Activated naive CD8-positive, alpha-beta T cell treated with anti-CD3 and anti-CD28 coated beads, Interleukin-2, amount 10 ng/mL, durations not matched to agents 7 days and 5 days (primary cell): ENCODE data around the gene C15orf39. TPM values are rescaled to one million over a fixed set of nuclear protein-coding genes. Genes with fewer than 3 reads are reported as not detected.

Source experiments
- ATAC-seq: fragments of 150-1000 bp; cut with Tn5 transposase; one replicate; pipeline ENCODE4 v1.10.0; 2021; ENCODE audit warnings: low read depth, moderate library complexity
- POLR2A ChIA-PET: fragments of 350-600 bp; sonication (Branson Sonifier 250); formaldehyde crosslinking; loops from one replicate; lab custom pipeline; 2021; ENCODE audit warnings: antibody characterized with exemption; lab: Charles Lee
- DNase-seq: peaks from one replicate; pipeline ENCODE4 v3.0.0; 2021
- H3K27ac Mint-ChIP-seq: one replicate; pipeline ENCODE4 v1.8.0; 2022; ENCODE audit warnings: mild to moderate bottlenecking, mixed read lengths
- H3K27me3 Mint-ChIP-seq: one replicate; pipeline ENCODE4 v1.8.0; 2022; ENCODE audit warnings: mild to moderate bottlenecking, moderate library complexity, mixed read lengths
- H3K36me3 Mint-ChIP-seq: one replicate; pipeline ENCODE4 v1.8.0; 2021; ENCODE audit warnings: mild to moderate bottlenecking, mixed read lengths
- H3K4me1 Mint-ChIP-seq: one replicate; pipeline ENCODE4 v1.8.0; 2021; ENCODE audit warnings: mixed read lengths
- H3K4me3 Mint-ChIP-seq: one replicate; pipeline ENCODE4 v1.8.0; 2022; ENCODE audit warnings: mild to moderate bottlenecking, moderate library complexity, mixed read lengths
- H3K9me3 Mint-ChIP-seq: one replicate; pipeline ENCODE4 v1.8.0; 2021; ENCODE audit warnings: mixed read lengths
- total RNA-seq, 2 experiments: library from RNA; stranded (reverse); gene quantifications; one replicate each; pipeline ENCODE4 v1.2.3, GENCODE V29; 2021

C15orf39 gene
- total RNA-seq, 2 experiments from 2014 or later = 45.6 to 45.9 TPM

- peaks cover 8% of the 10 kb centered on the region for H3K27me3 Mint-ChIP-seq
- no peak overlapping the region for H3K4me3 Mint-ChIP-seq
- H3K36me3 Mint-ChIP-seq = no peaks in the 10 kb centered on the region
- no peaks in the 10 kb centered on the region for H3K9me3 Mint-ChIP-seq
- POLR2A ChIA-PET = no interaction called here
- ATAC-seq (no peak), DNase-seq (no peak)
- no peak overlapping the region for H3K27ac Mint-ChIP-seq
- peaks cover 3% of the 10 kb centered on the region for H3K4me1 Mint-ChIP-seq
These were observed 26.1 kb downstream of the C15orf39 start for GRCh38 chr15:75227663-75228280.

DNA sequence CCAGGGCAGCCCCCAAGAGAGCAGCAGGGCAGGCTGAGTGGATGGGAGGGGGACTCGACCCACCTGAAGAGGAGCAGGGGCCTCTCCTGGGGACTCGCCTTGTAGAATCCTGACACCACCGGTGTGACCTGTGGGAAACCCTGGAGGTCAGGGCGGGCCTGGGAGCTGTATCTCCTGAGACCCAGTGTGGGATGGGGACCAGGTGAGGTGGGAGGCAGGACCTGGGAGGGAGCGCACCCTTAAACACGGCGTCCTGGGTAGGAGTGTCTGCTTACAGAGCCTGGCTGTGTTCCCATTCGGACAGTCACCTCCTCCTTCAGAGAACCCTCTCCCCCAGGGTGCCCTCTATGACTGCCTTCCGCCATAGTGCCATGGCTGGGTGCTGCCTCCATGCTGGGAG is 27.1 kb downstream of the C15orf39 start:
- H3K4me1 Mint-ChIP-seq = peaks cover 3% of the 10 kb centered on the region
- no peak overlapping the region for H3K4me3 Mint-ChIP-seq

DNA sequence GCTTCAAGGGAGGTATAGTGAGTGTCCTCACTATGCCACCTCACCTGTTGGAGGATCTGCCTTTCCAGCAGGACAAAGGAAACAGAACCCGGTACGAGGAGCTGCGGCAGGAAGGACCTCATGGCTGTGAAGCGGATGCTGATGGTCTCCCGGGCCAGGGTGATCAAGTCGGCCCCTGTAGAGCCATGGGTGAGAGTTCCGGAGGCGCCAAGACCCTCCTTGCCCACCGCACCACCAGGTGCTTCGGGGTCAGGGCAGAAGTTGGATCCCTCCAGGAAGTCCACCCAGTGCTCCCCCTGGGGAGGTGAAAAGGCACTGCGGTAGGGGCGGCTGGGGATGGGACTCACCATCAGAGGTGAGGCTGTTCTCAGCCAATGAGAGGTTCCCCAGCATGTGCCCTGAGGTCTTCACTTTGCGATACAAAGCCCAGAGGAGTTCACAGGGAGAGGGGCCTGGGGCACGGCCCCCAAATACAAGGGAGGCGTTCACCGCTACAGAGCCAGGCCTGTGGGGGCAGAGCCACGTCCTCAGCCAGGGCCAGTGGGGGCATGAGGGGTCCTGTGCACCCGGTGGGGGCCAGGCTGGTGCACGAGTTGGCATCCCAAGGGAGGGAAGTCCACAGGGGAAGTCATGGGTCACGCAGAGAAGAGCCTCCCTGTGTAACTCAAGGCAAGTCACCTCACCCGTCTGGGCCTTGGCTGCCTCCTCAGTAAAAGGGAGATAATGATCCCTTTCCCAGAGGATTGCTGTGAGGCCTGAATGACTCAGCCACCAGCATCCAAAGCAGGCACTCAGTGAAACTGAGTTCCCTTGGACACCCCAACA is 27.7 kb downstream of the C15orf39 start:
- Mint-ChIP-seq H3K9me3 (no peaks in the 10 kb centered on the region), H3K4me1 (peaks cover 3% of the 10 kb centered on the region), H3K27me3 (peaks cover 8% of the 10 kb centered on the region), H3K36me3 (no peaks in the 10 kb centered on the region), H3K4me3 (no peak overlapping the region), H3K27ac (no peak overlapping the region)
- DNase-seq (peak; percentile 20), ATAC-seq (no peak)
- POLR2A ChIA-PET = no interaction called here

More for the DNA sequence above, 27.1 kb downstream of the C15orf39 start:
- Mint-ChIP-seq H3K27ac (no peak overlapping the region), H3K27me3 (peaks cover 8% of the 10 kb centered on the region), H3K36me3 (no peaks in the 10 kb centered on the region), H3K9me3 (no peaks in the 10 kb centered on the region)
- no peak for ATAC-seq
- DNase-seq = peak; percentile 19
- POLR2A ChIA-PET = no interaction called here

GRCh38 chr15:75230016-75230343 is 28.3 kb downstream of the C15orf39 start:
- H3K4me3 Mint-ChIP-seq = no peak overlapping the region
- H3K27me3 Mint-ChIP-seq = peaks cover 8% of the 10 kb centered on the region
- DNase-seq (peak; percentile 14), ATAC-seq (no peak)
- no peaks in the 10 kb centered on the region for H3K36me3 Mint-ChIP-seq
- POLR2A ChIA-PET = no interaction called here
- H3K27ac Mint-ChIP-seq = no peak overlapping the region
- H3K4me1 Mint-ChIP-seq = peaks cover 3% of the 10 kb centered on the region
- H3K9me3 Mint-ChIP-seq = no peaks in the 10 kb centered on the region

DNA sequence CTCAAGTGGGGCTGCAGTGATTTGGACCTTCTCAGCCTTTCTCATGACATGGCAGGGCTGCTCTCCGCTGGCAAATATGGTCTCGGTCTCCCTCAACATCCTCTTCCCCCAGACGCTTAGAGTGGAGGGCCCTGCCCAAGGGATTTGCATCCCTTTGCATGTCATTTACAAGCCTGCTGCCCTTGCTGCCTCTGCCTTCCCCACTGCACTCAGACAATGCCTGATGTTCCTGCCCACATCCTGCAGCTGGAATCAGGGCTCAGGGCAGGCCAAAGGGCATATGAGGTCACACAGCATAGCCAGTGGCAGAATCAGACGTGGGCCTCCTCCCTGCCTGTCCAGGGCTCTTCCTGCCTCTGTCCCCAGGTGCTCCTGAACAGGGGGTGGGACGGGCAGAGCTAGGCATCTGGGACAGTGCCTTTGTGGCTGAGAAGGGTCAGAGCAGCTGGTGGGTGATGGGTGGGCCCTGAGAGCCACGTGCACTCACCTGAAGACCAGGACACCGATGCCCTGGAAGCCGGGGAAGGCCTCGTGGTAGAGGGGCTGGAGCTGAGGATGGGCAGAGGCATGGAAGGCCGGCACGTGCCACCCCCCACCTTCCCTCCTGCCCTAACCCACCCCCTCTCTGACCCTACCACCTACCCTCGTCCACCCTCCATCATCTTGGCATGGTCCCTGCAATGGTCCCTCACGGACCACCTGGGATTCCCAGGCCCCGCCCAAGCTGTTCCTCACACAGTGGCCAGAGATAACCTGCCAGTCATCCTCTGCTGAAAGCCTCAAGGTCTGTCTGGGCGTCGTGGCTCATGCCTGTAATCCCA is 29.1 kb downstream of the C15orf39 start:
- Mint-ChIP-seq H3K9me3 (no peaks in the 10 kb centered on the region), H3K36me3 (no peaks in the 10 kb centered on the region), H3K27ac (no peak overlapping the region), H3K4me3 (no peak overlapping the region), H3K4me1 (peaks cover 3% of the 10 kb centered on the region), H3K27me3 (peaks cover 8% of the 10 kb centered on the region)
- DNase-seq (peak; percentile 19), ATAC-seq (no peak)
- POLR2A ChIA-PET = no interaction called here

DNA sequence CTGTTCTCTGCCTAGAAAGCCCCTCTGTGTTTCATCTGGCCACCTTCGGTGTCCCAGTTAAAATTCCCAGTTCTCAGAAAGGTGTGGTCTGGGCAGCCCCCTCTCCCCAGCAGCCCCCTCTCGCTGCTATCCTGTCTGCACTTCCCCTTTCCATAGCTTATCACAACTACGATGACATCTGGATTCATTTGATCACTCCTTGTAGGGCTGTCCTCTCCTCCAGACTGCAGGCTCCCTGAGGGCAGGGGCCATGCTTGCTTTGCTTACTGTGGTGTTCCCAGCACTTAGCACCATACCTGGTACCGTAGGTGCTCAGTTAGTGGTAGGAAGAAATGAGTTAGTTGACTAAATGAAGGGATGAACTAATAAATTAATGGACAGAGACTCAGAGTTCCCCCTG is 30.2 kb downstream of the C15orf39 start:
- ATAC-seq (no peak), DNase-seq (peak; percentile 15)
- peaks cover 8% of the 10 kb centered on the region for H3K27me3 Mint-ChIP-seq
- H3K9me3 Mint-ChIP-seq = no peaks in the 10 kb centered on the region
- H3K27ac Mint-ChIP-seq = no peak overlapping the region
- POLR2A ChIA-PET = no interaction called here
- H3K36me3 Mint-ChIP-seq = no peaks in the 10 kb centered on the region
- peaks cover 3% of the 10 kb centered on the region for H3K4me1 Mint-ChIP-seq
- no peak overlapping the region for H3K4me3 Mint-ChIP-seq

GRCh38 chr15:75232252-75232813 is 30.7 kb downstream of the C15orf39 start:
- ATAC-seq (no peak), DNase-seq (peak; percentile 18)
- Mint-ChIP-seq H3K36me3 (no peaks in the 10 kb centered on the region), H3K27me3 (peaks cover 8% of the 10 kb centered on the region), H3K9me3 (no peaks in the 10 kb centered on the region), H3K4me1 (peaks cover 3% of the 10 kb centered on the region), H3K4me3 (no peak overlapping the region), H3K27ac (no peak overlapping the region)
- POLR2A ChIA-PET = no interaction called here

DNA sequence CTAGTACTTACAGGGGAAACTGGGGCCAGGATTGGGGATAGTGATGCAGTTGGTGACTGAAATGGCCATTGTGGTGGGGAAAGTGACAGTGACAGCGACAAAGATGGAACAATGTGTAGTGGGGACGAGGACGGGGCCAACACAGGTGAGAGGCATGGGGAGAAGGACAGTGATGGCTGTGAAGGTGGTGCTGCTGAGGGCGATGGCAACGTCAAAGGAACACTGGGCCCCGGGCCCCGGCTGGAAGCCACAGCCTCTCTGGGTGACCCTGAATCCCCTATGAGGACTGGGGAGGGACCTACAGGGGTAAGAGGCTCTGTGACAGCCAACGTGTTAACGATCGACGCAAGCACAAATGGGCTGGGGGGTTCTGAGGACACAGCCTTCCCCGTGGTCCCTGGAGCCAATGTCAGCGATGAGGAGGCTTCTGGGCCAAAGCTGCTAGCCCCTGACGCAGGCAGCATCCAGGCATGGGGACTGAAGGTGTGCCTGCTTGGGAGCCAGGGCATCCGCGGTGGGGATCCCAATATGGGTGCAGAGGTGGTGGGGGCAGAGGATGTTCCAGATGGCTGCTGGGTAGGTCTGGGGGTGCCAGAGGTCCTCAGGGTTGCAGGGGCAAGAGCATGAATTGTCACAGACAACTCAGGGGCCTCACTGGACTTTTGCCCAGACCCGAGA is 31.3 kb downstream of the C15orf39 start:
- POLR2A ChIA-PET = no interaction called here
- no peak for ATAC-seq
- Mint-ChIP-seq H3K4me1 (peaks cover 3% of the 10 kb centered on the region), H3K4me3 (no peak overlapping the region), H3K27ac (no peak overlapping the region), H3K36me3 (no peaks in the 10 kb centered on the region), H3K27me3 (peaks cover 9% of the 10 kb centered on the region), H3K9me3 (no peaks in the 10 kb centered on the region)
- peak; percentile 20 for DNase-seq

DNA sequence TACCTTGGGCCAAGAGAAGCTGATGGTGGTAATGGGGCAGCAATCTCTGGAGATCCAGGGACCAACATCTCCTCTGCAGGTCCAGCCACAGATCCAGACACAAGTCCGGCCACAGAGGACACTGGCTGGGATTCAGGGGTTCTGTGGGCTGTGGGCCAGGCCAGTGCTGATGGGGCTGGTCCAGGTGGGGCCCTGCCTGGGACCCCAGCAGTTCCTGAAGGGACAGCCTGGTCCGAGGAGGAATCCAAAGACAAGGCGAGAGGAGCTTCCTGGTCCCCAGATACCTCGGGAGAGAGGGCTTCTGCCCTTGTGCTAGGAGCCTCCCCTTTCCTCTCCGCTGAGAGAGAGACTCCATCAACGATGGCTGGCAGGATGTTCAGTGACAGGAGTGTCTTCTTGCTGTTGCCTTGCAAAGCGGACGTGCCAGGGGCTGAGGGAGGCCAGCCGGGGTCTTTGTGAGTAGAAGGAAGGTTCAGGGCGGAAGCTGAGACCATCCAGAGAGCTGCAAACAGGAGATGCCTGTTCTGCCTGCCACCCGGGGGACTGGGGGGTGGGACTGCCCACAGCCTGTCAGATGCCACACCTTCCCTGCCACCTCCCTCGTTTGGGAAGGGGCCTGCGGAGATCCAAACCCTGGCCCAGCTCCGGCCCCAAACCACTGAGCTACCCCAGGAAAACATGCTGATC is 32.0 kb downstream of the C15orf39 start:
- peaks cover 9% of the 10 kb centered on the region for H3K27me3 Mint-ChIP-seq
- DNase-seq (peak; percentile 20), ATAC-seq (no peak)
- no peak overlapping the region for H3K4me3 Mint-ChIP-seq
- POLR2A ChIA-PET = no interaction called here
- H3K9me3 Mint-ChIP-seq = no peaks in the 10 kb centered on the region
- peaks cover 3% of the 10 kb centered on the region for H3K4me1 Mint-ChIP-seq
- H3K36me3 Mint-ChIP-seq = no peaks in the 10 kb centered on the region
- H3K27ac Mint-ChIP-seq = no peak overlapping the region

- Mint-ChIP-seq H3K9me3 (no peaks in the 10 kb centered on the region), H3K4me1 (peaks cover 3% of the 10 kb centered on the region), H3K27me3 (peaks cover 12% of the 10 kb centered on the region), H3K27ac (no peak overlapping the region), H3K4me3 (no peak overlapping the region), H3K36me3 (no peaks in the 10 kb centered on the region)
- POLR2A ChIA-PET = no interaction called here
- ATAC-seq (no peak), DNase-seq (peak; percentile 23)
These were observed 32.6 kb downstream of the C15orf39 start for GRCh38 chr15:75234191-75234810.

DNA sequence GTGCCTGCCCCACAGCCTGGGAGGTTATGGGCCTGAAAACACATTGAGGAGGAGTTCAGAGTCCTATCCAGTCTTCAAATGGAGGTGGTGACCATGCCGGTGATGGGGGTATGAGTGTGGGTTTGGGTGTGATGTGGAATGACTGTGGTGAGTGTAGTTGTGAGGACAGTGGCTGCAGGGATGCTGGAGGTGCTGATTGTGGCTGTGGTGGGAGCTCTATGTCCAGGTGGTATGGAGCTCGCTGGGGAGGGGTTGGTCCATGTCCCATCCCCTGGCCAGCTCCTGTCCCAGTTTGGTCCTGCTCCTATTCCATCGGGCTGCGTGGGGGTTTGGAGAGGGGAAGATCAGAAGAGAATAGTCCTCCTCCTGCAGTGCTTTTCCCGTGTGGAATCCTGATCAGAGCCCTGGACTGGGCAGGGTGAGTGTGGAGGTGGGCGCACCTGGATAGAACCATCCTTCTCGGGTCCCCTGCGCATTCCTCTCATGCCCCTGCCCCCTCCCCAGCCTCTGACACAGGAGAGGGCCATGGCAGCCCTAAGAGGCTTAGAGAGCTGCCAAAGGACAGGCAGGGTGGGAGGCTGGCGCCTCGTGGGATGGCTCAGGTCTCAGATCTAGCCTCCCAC is 33.5 kb downstream of the C15orf39 start:
- Mint-ChIP-seq H3K27ac (no peak overlapping the region), H3K27me3 (peaks cover 15% of the 10 kb centered on the region), H3K9me3 (no peaks in the 10 kb centered on the region), H3K4me1 (peaks cover 3% of the 10 kb centered on the region), H3K4me3 (no peak overlapping the region), H3K36me3 (no peaks in the 10 kb centered on the region)
- POLR2A ChIA-PET = no interaction called here
- DNase-seq = peak; percentile 14
- ATAC-seq = no peak
